Nephron progenitor cell (in vitro differentiated cells): ENCODE measurements around the gene LMX1B.

Source experiments
- DNase-seq: peaks from one replicate; pipeline ENCODE4 v3.0.0; 2021
- H3K27ac Mint-ChIP-seq: 2 replicates; pipeline ENCODE4 v1.8.0; 2021; ENCODE audit warnings: mild to moderate bottlenecking, moderate library complexity, mixed read lengths
- H3K27me3 Mint-ChIP-seq: 2 replicates; pipeline ENCODE4 v1.8.0; 2021; ENCODE audit warnings: mild to moderate bottlenecking, low read depth, mixed read lengths; ENCODE audit not compliant: poor library complexity
- H3K36me3 Mint-ChIP-seq: 2 replicates; pipeline ENCODE4 v1.8.0; 2021; ENCODE audit warnings: low read depth, mixed read lengths
- H3K4me1 Mint-ChIP-seq: 2 replicates; pipeline ENCODE4 v1.8.0; 2021; ENCODE audit warnings: mixed read lengths
- H3K4me3 Mint-ChIP-seq: 2 replicates; pipeline ENCODE4 v1.8.0; 2021; ENCODE audit warnings: mild to moderate bottlenecking, moderate library complexity, mixed read lengths
- H3K9me3 Mint-ChIP-seq: 2 replicates; pipeline ENCODE4 v1.8.0; 2021; ENCODE audit warnings: mild to moderate bottlenecking, moderate library complexity, mixed read lengths
- CTCF ChIP-seq: fragments of 200-600 bp; sonication (generic); IDR thresholded peaks from 2 replicates; pipeline ENCODE4 v1.5.0; 2021; ENCODE audit warnings: antibody characterized with exemption

LMX1B gene

GRCh38 chr9:126678989-126679388, 65.3 kb downstream of the LMX1B start:
- no peak overlapping the region for H3K27ac Mint-ChIP-seq
- peaks cover 48% of the 10 kb centered on the region for H3K4me1 Mint-ChIP-seq
- no peaks in the 10 kb centered on the region for H3K36me3 Mint-ChIP-seq
- TF ChIP-seq CTCF = no peak
- no peak overlapping the region for H3K4me3 Mint-ChIP-seq
- DNase-seq = no peak
- H3K27me3 Mint-ChIP-seq = peaks cover 95% of the 10 kb centered on the region
- peaks cover 4% of the 10 kb centered on the region for H3K9me3 Mint-ChIP-seq

- TF ChIP-seq CTCF = no peak
- H3K4me3 Mint-ChIP-seq = no peak overlapping the region
These were observed 67.6 kb downstream of the LMX1B start for GRCh38 chr9:126681336-126681735.

GRCh38 chr9:126682113-126682810, 68.5 kb downstream of the LMX1B start:
- DNase-seq = no peak
- H3K4me3 Mint-ChIP-seq = no peak overlapping the region
- H3K27me3 Mint-ChIP-seq = peaks cover 97% of the 10 kb centered on the region
- peaks cover 4% of the 10 kb centered on the region for H3K9me3 Mint-ChIP-seq
- H3K4me1 Mint-ChIP-seq = peaks cover 24% of the 10 kb centered on the region
- H3K27ac Mint-ChIP-seq = no peak overlapping the region
- no peaks in the 10 kb centered on the region for H3K36me3 Mint-ChIP-seq
- TF ChIP-seq CTCF = no peak

More at GRCh38 chr9:126681336-126681735, 67.6 kb downstream of the LMX1B start:
- Mint-ChIP-seq H3K4me1 (peaks cover 33% of the 10 kb centered on the region), H3K27ac (no peak overlapping the region), H3K9me3 (peaks cover 4% of the 10 kb centered on the region), H3K27me3 (peaks cover 97% of the 10 kb centered on the region), H3K36me3 (no peaks in the 10 kb centered on the region)
- no peak for DNase-seq

GRCh38 chr9:126682928-126683697, 69.4 kb downstream of the LMX1B start:
- Mint-ChIP-seq H3K36me3 (no peaks in the 10 kb centered on the region), H3K27me3 (peaks cover 97% of the 10 kb centered on the region), H3K4me1 (peaks cover 21% of the 10 kb centered on the region), H3K27ac (no peak overlapping the region), H3K9me3 (peaks cover 4% of the 10 kb centered on the region), H3K4me3 (peak overlapping the region; percentile 57)
- DNase-seq = peak; percentile 64
- TF ChIP-seq CTCF = no peak

- Mint-ChIP-seq H3K4me1 (peaks cover 25% of the 10 kb centered on the region), H3K4me3 (peak overlapping the region; percentile 57), H3K9me3 (peaks cover 4% of the 10 kb centered on the region), H3K27me3 (peaks cover 95% of the 10 kb centered on the region), H3K27ac (no peak overlapping the region), H3K36me3 (no peaks in the 10 kb centered on the region)
- DNase-seq = no peak
- no peak for TF ChIP-seq CTCF
These were observed 69.9 kb downstream of the LMX1B start for GRCh38 chr9:126683698-126684044.
